Dermis microvascular lymphatic vessel endothelial cell (primary cell): Measurements from ENCODE around the gene MAN1C1. TPM values are rescaled to one million over a fixed set of nuclear protein-coding genes. Genes with fewer than 3 reads are reported as not detected.

Experiments used
- total RNA-seq: library from RNA; depleted of rRNA; stranded (reverse); fragments of >200 nt; gene quantifications from 2 replicates; pipeline ENCODE4 v1.2.1, GENCODE V29; 2014

MAN1C1 gene
- total RNA-seq, 1 donor from 2014 or later: 0.26 TPM

Other genes starting within 250 kb of the MAN1C1 start
- 0.13 and 1.9 TPM in 2 replicates for gene RHCE, start 196.0 kb upstream of the MAN1C1 start, total RNA-seq
- 16.8 and 19.7 TPM in 2 replicates for gene MACO1, start 185.9 kb upstream of the MAN1C1 start, total RNA-seq
- 16.2 and 16.6 TPM in 2 replicates for gene LDLRAP1, start 73.2 kb upstream of the MAN1C1 start, total RNA-seq
- gene SELENON, start 183.4 kb downstream of the MAN1C1 start, total RNA-seq: 23.0 and 45.6 TPM in 2 replicates
- 24.0 and 34.9 TPM in 2 replicates for gene MTFR1L, start 203.2 kb downstream of the MAN1C1 start, total RNA-seq
- gene AUNIP, start 242.7 kb downstream of the MAN1C1 start, total RNA-seq: 1.4 and 3.2 TPM in 2 replicates